Right atrium auricular region (tissue), 2 donors: ENCODE results near the gene BLOC1S1. TPM values are rescaled to one million over a fixed set of nuclear protein-coding genes. Genes with fewer than 3 reads are reported as not detected.

Experiments used
- DNase-seq: peaks from one replicate; pipeline ENCODE4 v3.0.0-alpha.2; 2019; ENCODE audit warnings: low spot score
- H3K27ac ChIP-seq, 2 donors: fragments of 200-600 bp; sonication (generic); 1 replicate in 1 of 2; 2 replicates in 1 of 2; pipeline ENCODE4 v1.5.1; 2016 to 2019
- H3K27me3 ChIP-seq, 2 donors: fragments of 200-600 bp; sonication (generic); one replicate each; pipeline versions ENCODE4 v1.5.1 to v1.6.0; 2017 to 2019
- H3K36me3 ChIP-seq: fragments of 200-600 bp; sonication (generic); one replicate; pipeline ENCODE4 v1.5.1; 2016
- H3K4me1 ChIP-seq, 2 donors: fragments of 200-600 bp; sonication (generic); one replicate each; pipeline versions ENCODE4 v1.5.1 to v1.6.0; 2017 to 2019
- H3K4me3 ChIP-seq, 2 donors: fragments of 200-600 bp; sonication (generic); 1 replicate in 1 of 2; 2 replicates in 1 of 2; pipeline ENCODE4 v1.5.1; 2017 to 2019; ENCODE audit warnings: mild to moderate bottlenecking in 1 of 2, moderate library complexity in 1 of 2
- H3K9me3 ChIP-seq, 2 donors: fragments of 200-600 bp; sonication (generic); one replicate each; pipeline ENCODE4 v1.5.1; 2019
- total RNA-seq, 2 donors: library from RNA; depleted of rRNA; stranded (reverse); fragments of >200 nt; gene quantifications; one replicate each; pipeline ENCODE4 v1.1.0, GENCODE V29; 2016
- TF ChIP-seq, protein P1 (sequence below), 2 donors: fragments of 200-600 bp; sonication (generic); IDR thresholded peaks; one replicate each; pipeline ENCODE4 v1.5.1; 2019; ENCODE audit warnings: antibody characterized with exemption in 2 of 2

Gene BLOC1S1
- total RNA-seq, 2 donors from 2014 or later, result 177 to 187 TPM

DNA sequence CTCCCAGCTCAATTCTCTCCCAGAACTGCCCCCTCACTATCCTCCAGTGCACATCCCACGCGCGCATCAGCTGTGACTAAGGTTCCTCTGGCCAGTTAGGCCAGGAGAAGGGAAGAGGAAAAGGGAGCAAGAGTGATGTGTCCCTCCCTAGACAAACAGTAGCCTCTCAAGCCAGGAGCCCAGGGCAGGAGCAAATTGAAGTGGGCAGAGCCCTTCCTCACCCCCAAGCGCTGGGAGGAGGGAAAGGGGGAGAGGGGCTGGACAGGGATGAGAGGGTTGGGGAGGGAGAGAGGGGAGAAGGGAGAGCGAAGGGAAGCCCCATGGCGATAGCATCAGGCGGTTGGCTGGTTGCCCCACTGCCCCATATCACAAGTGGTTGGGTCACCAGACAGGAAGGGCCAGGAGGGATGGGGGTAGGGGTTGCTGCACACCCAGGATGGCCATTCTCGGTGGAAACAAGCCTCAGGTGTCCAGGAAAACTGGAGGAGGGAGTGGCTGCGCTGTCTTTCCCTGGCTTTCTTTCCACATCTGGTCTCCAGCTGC is 11.9 kb downstream of the BLOC1S1 start:
- H3K9me3 ChIP-seq, result no peaks in the 10 kb centered on the region
- TF ChIP-seq, protein P1, sequence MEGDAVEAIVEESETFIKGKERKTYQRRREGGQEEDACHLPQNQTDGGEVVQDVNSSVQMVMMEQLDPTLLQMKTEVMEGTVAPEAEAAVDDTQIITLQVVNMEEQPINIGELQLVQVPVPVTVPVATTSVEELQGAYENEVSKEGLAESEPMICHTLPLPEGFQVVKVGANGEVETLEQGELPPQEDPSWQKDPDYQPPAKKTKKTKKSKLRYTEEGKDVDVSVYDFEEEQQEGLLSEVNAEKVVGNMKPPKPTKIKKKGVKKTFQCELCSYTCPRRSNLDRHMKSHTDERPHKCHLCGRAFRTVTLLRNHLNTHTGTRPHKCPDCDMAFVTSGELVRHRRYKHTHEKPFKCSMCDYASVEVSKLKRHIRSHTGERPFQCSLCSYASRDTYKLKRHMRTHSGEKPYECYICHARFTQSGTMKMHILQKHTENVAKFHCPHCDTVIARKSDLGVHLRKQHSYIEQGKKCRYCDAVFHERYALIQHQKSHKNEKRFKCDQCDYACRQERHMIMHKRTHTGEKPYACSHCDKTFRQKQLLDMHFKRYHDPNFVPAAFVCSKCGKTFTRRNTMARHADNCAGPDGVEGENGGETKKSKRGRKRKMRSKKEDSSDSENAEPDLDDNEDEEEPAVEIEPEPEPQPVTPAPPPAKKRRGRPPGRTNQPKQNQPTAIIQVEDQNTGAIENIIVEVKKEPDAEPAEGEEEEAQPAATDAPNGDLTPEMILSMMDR (IDR thresholded peaks at IDR 0.05), result no peak
- H3K4me3 ChIP-seq, result peak overlapping the region; percentile 79 to 80
- H3K27me3 ChIP-seq, result no peaks in the 10 kb centered on the region
- no peak for DNase-seq
- H3K27ac ChIP-seq, result peak overlapping the region; percentile 99 to 100
- peaks cover 34% of the 10 kb centered on the region for H3K36me3 ChIP-seq
- peaks cover 0 to 78% of the 10 kb centered on the region in 2 donors for H3K4me1 ChIP-seq

DNA sequence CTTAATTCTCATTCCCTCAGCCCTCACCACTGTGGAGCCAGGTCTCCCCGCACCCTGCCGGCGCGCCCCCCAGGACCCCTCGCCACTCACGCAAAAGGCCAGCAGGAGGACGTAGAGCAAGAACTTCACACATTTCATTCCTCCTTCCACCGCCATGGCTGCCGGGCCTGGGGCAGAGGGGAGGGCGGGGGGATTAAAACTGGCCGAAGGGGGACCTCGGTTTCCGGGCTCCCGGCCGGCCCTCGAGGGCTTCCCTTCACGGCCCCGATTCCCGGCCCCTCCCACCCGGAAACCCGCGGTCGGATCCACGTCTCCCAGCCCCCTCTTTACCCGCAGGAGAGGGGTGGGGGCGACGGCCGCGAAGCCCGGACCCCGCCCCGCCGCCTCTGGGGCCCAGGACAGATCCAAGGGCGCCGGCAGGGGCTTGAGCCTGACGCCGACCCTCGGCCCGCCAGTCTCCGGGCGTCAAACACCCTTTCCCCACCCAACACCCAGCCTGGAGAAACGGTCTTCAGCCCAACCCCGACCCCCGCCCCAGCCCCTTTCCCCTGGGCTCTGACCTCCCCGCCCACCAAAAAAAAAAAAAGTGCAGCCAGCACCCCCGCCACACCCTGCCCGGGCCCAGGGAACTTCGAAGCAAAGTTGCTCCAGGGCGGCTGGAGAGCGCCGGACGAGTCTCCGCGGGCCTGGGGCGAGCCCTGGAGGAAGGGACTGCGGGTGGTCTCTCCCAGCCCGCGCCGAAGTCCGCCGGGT is 12.5 kb downstream of the BLOC1S1 start:
- Histone ChIP-seq H3K27ac (peak overlapping the region; percentile 99 to 100), H3K36me3 (peaks cover 34% of the 10 kb centered on the region), H3K4me3 (peak overlapping the region; percentile 79 to 80), H3K4me1 (peaks cover 0 to 73% of the 10 kb centered on the region in 2 donors), H3K9me3 (no peaks in the 10 kb centered on the region), H3K27me3 (no peaks in the 10 kb centered on the region)
- DNase-seq, result no peak
- TF ChIP-seq, protein P1 (IDR thresholded peaks at IDR 0.05), result no peak

DNA sequence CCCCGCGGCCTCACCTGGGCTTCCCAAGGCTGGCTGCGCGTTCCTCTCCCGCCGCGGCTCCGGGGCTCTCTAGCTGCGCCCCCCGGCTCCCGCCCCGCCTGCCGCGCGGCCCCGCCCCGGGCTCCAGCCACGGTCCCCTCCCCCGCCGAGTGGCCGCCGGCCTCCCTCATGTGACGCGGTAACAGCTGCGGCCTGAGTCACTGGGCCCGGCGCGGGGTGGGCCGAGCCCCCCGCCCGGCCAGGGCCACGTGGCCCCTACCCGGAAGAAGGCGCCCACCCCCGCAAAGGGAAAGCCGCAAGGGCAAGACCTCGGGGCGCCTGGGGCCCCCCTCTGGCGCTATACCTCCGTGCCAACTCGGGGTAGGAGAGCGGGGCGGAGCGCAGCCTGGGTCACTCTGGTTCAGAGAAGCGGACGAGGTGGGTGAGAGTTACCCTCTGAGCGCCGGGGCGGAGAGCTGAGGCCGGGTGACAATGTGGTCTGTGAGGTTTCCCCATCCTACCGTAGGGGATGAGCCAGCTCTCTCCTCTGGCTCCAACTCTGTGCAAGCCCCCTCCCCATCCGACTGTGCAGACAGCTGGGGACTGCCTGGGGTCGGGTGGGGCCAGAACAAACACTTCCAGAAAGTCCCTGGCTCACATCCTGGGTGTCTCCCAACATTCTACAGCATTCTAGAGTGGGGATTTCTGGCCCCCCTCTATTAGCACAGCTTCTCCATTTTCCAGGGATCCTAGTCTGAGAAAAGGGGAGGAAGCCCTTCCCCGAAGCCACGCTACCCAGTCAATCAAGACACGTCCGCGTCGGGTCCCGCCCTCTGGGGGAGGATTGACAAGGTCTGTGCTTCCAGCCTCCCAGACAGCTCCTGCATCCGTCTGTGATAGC is 13.3 kb downstream of the BLOC1S1 start, which contains the start of gene CD63:
Gene CD63 (minus strand): TSS at position 71 of the 880 bp plus-strand sequence. CDS start 668 bp downstream, outside the sequence.
- H3K36me3 ChIP-seq, result peaks cover 30% of the 10 kb centered on the region
- peaks cover 0 to 65% of the 10 kb centered on the region in 2 donors for H3K4me1 ChIP-seq
- DNase-seq, result peak; percentile 97
- H3K9me3 ChIP-seq, result no peaks in the 10 kb centered on the region
- no peaks in the 10 kb centered on the region for H3K27me3 ChIP-seq
- TF ChIP-seq, protein P1 (IDR thresholded peaks at IDR 0.05), result no peak
- peak within 1 kb of the TSS; percentile 79 to 80 for H3K4me3 ChIP-seq
- peak within 1 kb of the TSS; percentile 99 to 100 for H3K27ac ChIP-seq

DNA sequence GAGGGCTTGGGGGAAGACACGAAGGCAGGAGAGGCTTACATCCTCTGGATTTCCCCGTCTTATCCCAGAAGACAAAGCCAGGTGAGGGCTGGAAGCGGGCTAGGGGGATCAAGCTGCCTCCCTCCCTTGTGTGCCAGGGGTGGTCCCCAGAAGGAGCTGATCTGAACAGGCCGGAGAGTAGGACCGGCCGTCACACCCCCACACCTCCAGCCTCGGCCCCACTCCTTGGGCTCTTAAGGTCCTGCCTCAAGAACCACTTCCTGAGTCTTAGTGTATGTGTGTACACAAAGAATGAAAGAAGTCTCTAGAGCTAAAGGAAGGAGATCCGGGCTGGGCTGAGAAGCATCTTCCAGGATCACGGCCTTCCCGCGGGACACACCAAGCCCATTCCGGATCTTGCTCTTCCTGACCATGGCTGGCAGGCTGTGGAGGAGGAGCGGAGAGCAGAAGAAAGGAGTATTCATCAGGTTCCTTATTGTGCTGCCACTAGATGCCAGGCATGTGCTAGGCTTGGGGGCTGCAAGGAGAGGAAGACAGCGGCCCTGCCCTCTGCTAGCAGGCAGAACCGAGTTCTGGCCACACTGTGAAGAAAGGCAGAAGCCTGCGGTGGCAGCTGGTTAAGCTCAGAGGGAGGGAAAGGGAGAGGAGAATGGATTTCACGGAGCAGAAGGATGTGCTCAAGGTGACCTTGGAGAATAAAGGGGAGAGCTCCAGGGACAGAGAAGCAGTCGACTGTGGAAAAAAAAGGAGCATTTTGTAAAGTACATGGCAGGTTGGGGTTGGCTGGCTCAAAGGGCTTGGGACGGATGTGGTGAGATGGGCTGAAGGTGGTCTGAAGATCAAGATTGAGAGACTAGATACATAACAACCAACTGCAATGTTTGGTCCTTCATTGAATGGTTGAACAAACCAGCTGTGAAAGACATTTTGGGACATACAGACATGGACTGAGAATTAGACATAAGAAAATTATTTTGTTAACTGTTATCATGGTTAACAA is 14.3 kb downstream of the BLOC1S1 start:
- peaks cover 23% of the 10 kb centered on the region for H3K36me3 ChIP-seq
- TF ChIP-seq, protein P1 (IDR thresholded peaks at IDR 0.05), result no peak
- peaks cover 0 to 56% of the 10 kb centered on the region in 2 donors for H3K4me1 ChIP-seq
- DNase-seq, result no peak
- no peaks in the 10 kb centered on the region for H3K9me3 ChIP-seq
- peak overlapping the region; percentile 79 to 80 for H3K4me3 ChIP-seq
- H3K27me3 ChIP-seq, result no peaks in the 10 kb centered on the region
- peak overlapping the region; percentile 99 to 100 for H3K27ac ChIP-seq

DNA sequence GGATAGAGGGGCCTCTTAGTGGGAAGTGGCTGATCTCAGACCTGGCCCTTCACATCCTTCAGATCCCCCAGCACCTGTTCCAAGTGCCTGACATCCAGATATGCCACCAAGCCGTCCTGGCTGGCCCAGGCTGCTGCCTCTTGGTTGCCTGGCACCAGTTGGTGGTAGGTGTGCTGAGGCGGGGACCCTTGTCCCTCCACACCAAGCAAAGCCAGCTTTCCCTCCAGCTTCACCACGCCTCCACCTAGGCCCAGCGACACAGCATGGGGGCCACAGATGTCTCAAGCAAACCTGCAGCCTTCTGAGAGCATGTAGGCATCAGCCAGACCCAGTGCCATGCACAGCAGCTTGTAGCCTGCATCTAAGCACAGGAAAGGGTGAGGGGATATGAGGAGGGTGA is 16.4 kb downstream of the BLOC1S1 start:
- Histone ChIP-seq H3K27ac (peak overlapping the region in 1 of 2 donors; percentile 35), H3K4me3 (no peak overlapping the region), H3K9me3 (no peaks in the 10 kb centered on the region), H3K27me3 (no peaks in the 10 kb centered on the region), H3K36me3 (peaks cover 1% of the 10 kb centered on the region), H3K4me1 (peaks cover 0 to 46% of the 10 kb centered on the region in 2 donors)
- DNase-seq, result no peak
- TF ChIP-seq, protein P1 (IDR thresholded peaks at IDR 0.05), result no peak
